Measurements from ENCODE around the gene ME2. TPM values are rescaled to one million over a fixed set of nuclear protein-coding genes. Genes with fewer than 3 reads are reported as not detected.

The ME2 gene
- total RNA-seq, 2 donors from 2014 or later, result 42.6 to 73.6 TPM

- Histone ChIP-seq H3K27ac (no peak overlapping the region), H3K36me3 (peaks cover 40% of the 10 kb centered on the region), H3K4me3 (no peak overlapping the region), H3K9me3 (no peaks in the 10 kb centered on the region), H3K4me1 (ENCODE audit: control insufficient read depth in 1 of 2, low read depth in 2 of 2) (peaks cover 0 to 3% of the 10 kb centered on the region in 2 donors), H3K27me3 (replicated peaks; ENCODE audit: insufficient read depth) (no peaks in the 10 kb centered on the region)
- DNase-seq (ENCODE audit: low spot score), result no peak
- no peak for ATAC-seq (ENCODE audit: insufficient number of reproducible peaks, low FRiP score, low read depth)
- TF ChIP-seq CTCF (IDR thresholded peaks at IDR 0.05), result no peak
Measured at GRCh38 chr18:50977037-50977760, 98.3 kb downstream of the ME2 start.

GRCh38 chr18:50981381-50981780 lies 102.5 kb downstream of the ME2 start:
- Histone ChIP-seq H3K4me3 (no peak overlapping the region), H3K27ac (no peak overlapping the region), H3K36me3 (peaks cover 24% of the 10 kb centered on the region), H3K4me1 (ENCODE audit: control insufficient read depth in 1 of 2, low read depth in 2 of 2) (peaks cover 3 to 24% of the 10 kb centered on the region in 2 donors), H3K27me3 (replicated peaks; ENCODE audit: insufficient read depth) (no peaks in the 10 kb centered on the region), H3K9me3 (no peaks in the 10 kb centered on the region)
- DNase-seq (ENCODE audit: low spot score), result no peak
- TF ChIP-seq CTCF (IDR thresholded peaks at IDR 0.05), result no peak
- no peak for ATAC-seq (ENCODE audit: insufficient number of reproducible peaks, low FRiP score, low read depth)

GRCh38 chr18:50982086-50982801 lies 103.3 kb downstream of the ME2 start:
- H3K27ac ChIP-seq, result no peak overlapping the region
- DNase-seq (ENCODE audit: low spot score), result no peak

GRCh38 chr18:50982802-50983179 lies 103.9 kb downstream of the ME2 start:
- Histone ChIP-seq H3K27ac (no peak overlapping the region), H3K4me1 (ENCODE audit: control insufficient read depth in 1 of 2, low read depth in 2 of 2) (peaks cover 15 to 38% of the 10 kb centered on the region in 2 donors), H3K9me3 (no peaks in the 10 kb centered on the region), H3K36me3 (peaks cover 11% of the 10 kb centered on the region), H3K4me3 (no peak overlapping the region), H3K27me3 (replicated peaks; ENCODE audit: insufficient read depth) (no peaks in the 10 kb centered on the region)
- DNase-seq (ENCODE audit: low spot score) (no peak), ATAC-seq (ENCODE audit: insufficient number of reproducible peaks, low FRiP score, low read depth) (no peak)
- TF ChIP-seq CTCF (IDR thresholded peaks at IDR 0.05), result no peak

More at GRCh38 chr18:50982086-50982801, 103.3 kb downstream of the ME2 start:
- Histone ChIP-seq H3K27me3 (replicated peaks; ENCODE audit: insufficient read depth) (no peaks in the 10 kb centered on the region), H3K36me3 (peaks cover 16% of the 10 kb centered on the region), H3K9me3 (no peaks in the 10 kb centered on the region), H3K4me3 (no peak overlapping the region), H3K4me1 (ENCODE audit: control insufficient read depth in 1 of 2, low read depth in 2 of 2) (peaks cover 11 to 33% of the 10 kb centered on the region in 2 donors)
- TF ChIP-seq CTCF (IDR thresholded peaks at IDR 0.05), result no peak
- no peak for ATAC-seq (ENCODE audit: insufficient number of reproducible peaks, low FRiP score, low read depth)

GRCh38 chr18:50986360-50987087 lies 107.6 kb downstream of the ME2 start:
- Histone ChIP-seq H3K27ac (peak overlapping the region; percentile 23 to 42), H3K4me1 (ENCODE audit: control insufficient read depth in 1 of 2, low read depth in 2 of 2) (peaks cover 15 to 44% of the 10 kb centered on the region in 2 donors), H3K9me3 (no peaks in the 10 kb centered on the region), H3K4me3 (no peak overlapping the region), H3K27me3 (replicated peaks; ENCODE audit: insufficient read depth) (no peaks in the 10 kb centered on the region), H3K36me3 (no peaks in the 10 kb centered on the region)
- TF ChIP-seq CTCF (IDR thresholded peaks at IDR 0.05), result no peak
- DNase-seq (ENCODE audit: low spot score) (no peak), ATAC-seq (ENCODE audit: insufficient number of reproducible peaks, low FRiP score, low read depth) (no peak)

Measured in thoracic aorta (tissue), 2 donors.